Transverse colon (tissue), 4 donors: Measurements from ENCODE around the gene TMUB2. TPM values are rescaled to one million over a fixed set of nuclear protein-coding genes. Genes with fewer than 3 reads are reported as not detected.

Source experiments
- DNase-seq: peaks from one replicate; pipeline ENCODE4 v3.0.0-alpha.2; 2019
- H3K27ac ChIP-seq, 4 donors: fragments of 200-600 bp; sonication (generic); 2 replicates each; pipeline ENCODE4 v1.5.1; 2016 to 2018; ENCODE audit warnings: inconsistent platforms in 4 of 4
- H3K27me3 ChIP-seq: fragments of 200-600 bp; sonication (generic); 2 replicates; pipeline ENCODE4 v1.5.1; 2017; ENCODE audit warnings: inconsistent platforms
- H3K36me3 ChIP-seq, 4 donors: fragments of 200-600 bp; sonication (generic); 2 replicates each; pipeline ENCODE4 v1.5.1; 2017 to 2019; ENCODE audit warnings: inconsistent platforms in 4 of 4
- H3K4me1 ChIP-seq, 4 donors: fragments of 200-600 bp; sonication (generic); 2 replicates each; pipeline ENCODE4 v1.5.1; 2017 to 2020; ENCODE audit warnings: inconsistent platforms in 4 of 4
- H3K4me3 ChIP-seq, 4 donors: fragments of 200-600 bp; sonication (generic); 1 replicate in 1 of 4; 2 replicates in 3 of 4; pipeline versions ENCODE4 v1.5.1 to v1.6.1; 2017 to 2019; ENCODE audit warnings: inconsistent platforms in 4 of 4
- H3K9me3 ChIP-seq, 2 donors: fragments of 200-600 bp; sonication (generic); 2 replicates each; pipeline ENCODE4 v1.5.1; 2017 to 2019; ENCODE audit warnings: inconsistent platforms in 2 of 2
- CTCF ChIP-seq, 5 experiments: fragments of 200-600 bp in 3 of 5; fragments of 450-650 bp in 2 of 5; sonication (generic) in 3 of 5; IDR thresholded peaks; 1 replicate in 2 of 5; 2 replicates in 3 of 5; pipeline ENCODE4 v1.5.1; 2016 to 2017; ENCODE audit warnings: antibody characterized with exemption in 5 of 5, inconsistent platforms in 3 of 5, mild to moderate bottlenecking in 2 of 5, moderate library complexity in 1 of 5
- EP300 ChIP-seq: sonication (generic); formaldehyde crosslinking; IDR thresholded peaks from one replicate; pipeline ENCODE4 v1.6.1; 2017; ENCODE audit warnings: antibody characterized with exemption, low read depth
- POLR2A ChIP-seq: fragments of 450-650 bp; IDR thresholded peaks from one replicate; pipeline ENCODE4 v1.6.1; 2016; ENCODE audit warnings: antibody characterized with exemption, mild to moderate bottlenecking, moderate library complexity
- POLR2AphosphoS5 ChIP-seq, 3 donors: sonication (generic); formaldehyde crosslinking; IDR thresholded peaks; one replicate each; pipeline ENCODE4 v1.6.1; 2016; ENCODE audit warnings: antibody characterized with exemption in 3 of 3
- WGBS, 2 donors: methylation state at CpG; one replicate each; pipeline ENCODE4 v1.1.5; 2018; ENCODE audit warnings: low coverage in 1 of 2; 5-methylcytosine and 5-hydroxymethylcytosine counted together
- in situ Hi-C, 4 donors: fragments of 200-750 bp; cut with MboI; loops; one replicate each; pipeline versions ENCODE4 v1.15.0 to v1.15.1; 2017; ENCODE audit warnings: low sequenced_read_pairs in 3 of 4, low pct_ligation_motif_present in 1 of 4, low pct_unique_long_range_greater_than_20kb in 1 of 4
- intact Hi-C: fragments of 100-400 bp; cut with DNase I; formaldehyde crosslinking; loops from one replicate; pipeline ENCODE4 v1.15.1; 2023; ENCODE audit warnings: low total_unique reads
- total RNA-seq, 4 donors: library from RNA; depleted of rRNA; stranded (reverse); fragments of >200 nt; gene quantifications; one replicate each; pipeline ENCODE4 v1.1.0, GENCODE V29; 2016

The TMUB2 gene
- total RNA-seq, 4 donors from 2014 or later, result 53.4 to 70.5 (median 60.6) TPM

GRCh38 chr17:44198721-44199552 is 12.2 kb downstream of the TMUB2 start:
- Histone ChIP-seq H3K27me3 (no peaks in the 10 kb centered on the region), H3K4me3 (peak overlapping the region; percentile 65 to 99 (median 88)), H3K9me3 (no peaks in the 10 kb centered on the region), H3K27ac (peak overlapping the region; percentile 94 to 100 (median 98)), H3K36me3 (peaks cover 0 to 13% (median 4%) of the 10 kb centered on the region in 4 donors), H3K4me1 (peaks cover 10 to 34% (median 15%) of the 10 kb centered on the region in 4 donors)
- intact Hi-C loops, result loop anchor here (10.0 kb wide), 1 partner anchor 1994 kb away; no protein-coding TSS in a partner anchor
- in situ Hi-C loops, result no loop called here
- peak; percentile 73 for DNase-seq
- 1% methylated on average over 18 of the region's 68 CpGs; no CpG with 5 or more reads in 1 of the 2 donors for WGBS, 2 donors
- peak in 2 of 3 donors; percentile 12 to 31 for TF ChIP-seq POLR2AphosphoS5 (IDR thresholded peaks at IDR 0.05)
- no peak for TF ChIP-seq EP300
- TF ChIP-seq CTCF (IDR thresholded peaks at IDR 0.05), result no peak
- TF ChIP-seq POLR2A, result peak; percentile 65

GRCh38 chr17:44199553-44200477 is 13.0 kb downstream of the TMUB2 start, which contains the start of gene ATXN7L3:
TSS of gene ATXN7L3 (minus strand) at chr17:44199884. CDS start at chr17:44198070, 1,814 bp downstream.
- H3K36me3 ChIP-seq, result peaks cover 0 to 4% (median 0%) of the 10 kb centered on the region in 4 donors
- WGBS, 2 donors, result 1% methylated on average over 46 of the region's 126 CpGs; no CpG with 5 or more reads in 1 of the 2 donors
- peak within 1 kb of the TSS; percentile 77 to 99 (median 88) for H3K4me3 ChIP-seq
- H3K4me1 ChIP-seq, result peaks cover 10 to 42% (median 15%) of the 10 kb centered on the region in 4 donors
- no peaks in the 10 kb centered on the region for H3K9me3 ChIP-seq
- peak within 1 kb of the TSS; percentile 94 to 100 (median 98) for H3K27ac ChIP-seq
- peak; percentile 100 for DNase-seq
- intact Hi-C loops, result loop anchor here (10.0 kb wide), 1 partner anchor 1995 kb away; no protein-coding TSS in a partner anchor
- TF ChIP-seq POLR2AphosphoS5 (IDR thresholded peaks at IDR 0.05) (peak in 2 of 3 donors; percentile 82 to 87), EP300 (no peak)
- no peaks in the 10 kb centered on the region for H3K27me3 ChIP-seq
- in situ Hi-C loops, result loop anchor here in 1 of 4 donors (5.0 kb wide), 1 partner anchor 132 kb away; no protein-coding TSS in a partner anchor

GRCh38 chr17:44200478-44201155 is 13.8 kb downstream of the TMUB2 start:
- no peaks in the 10 kb centered on the region for H3K9me3 ChIP-seq
- peak; percentile 44 for DNase-seq
- H3K4me1 ChIP-seq, result peaks cover 10 to 42% (median 15%) of the 10 kb centered on the region in 4 donors
- in situ Hi-C loops, result loop anchor here in 1 of 4 donors (5.0 kb wide), 1 partner anchor 132 kb away; no protein-coding TSS in a partner anchor
- WGBS, 2 donors, result 5 to 35% methylated on average over 4 to 28 of the region's 36 CpGs
- TF ChIP-seq POLR2AphosphoS5 (IDR thresholded peaks at IDR 0.05) (no peak), POLR2A (peak; percentile 67), EP300 (no peak)
- no peaks in the 10 kb centered on the region for H3K27me3 ChIP-seq
- peak overlapping the region; percentile 77 to 99 (median 88) for H3K4me3 ChIP-seq
- H3K27ac ChIP-seq, result peak overlapping the region; percentile 94 to 100 (median 98)
- intact Hi-C loops, result no loop called here
- H3K36me3 ChIP-seq, result no peaks in the 10 kb centered on the region

- DNase-seq, result no peak
- peaks cover 0 to 11% (median 0%) of the 10 kb centered on the region in 4 donors for H3K36me3 ChIP-seq
- in situ Hi-C loops, result loop anchor here in 1 of 4 donors (5.0 kb wide), 1 partner anchor 130 kb away; no protein-coding TSS in a partner anchor
- no peaks in the 10 kb centered on the region for H3K9me3 ChIP-seq
- no peak for TF ChIP-seq POLR2A
- TF ChIP-seq CTCF (IDR thresholded peaks at IDR 0.05), result no peak
- no peak for TF ChIP-seq POLR2AphosphoS5 (IDR thresholded peaks at IDR 0.05)
- TF ChIP-seq EP300, result no peak
- no peak overlapping the region for H3K4me3 ChIP-seq
- intact Hi-C loops, result no loop called here
- 86 to 94% methylated on average over 2 to 4 of the region's 4 CpGs for WGBS, 2 donors
- H3K27ac ChIP-seq, result no peak overlapping the region
- H3K4me1 ChIP-seq, result peaks cover 6 to 32% (median 10%) of the 10 kb centered on the region in 4 donors
- no peaks in the 10 kb centered on the region for H3K27me3 ChIP-seq
These were observed 16.0 kb downstream of the TMUB2 start for GRCh38 chr17:44202756-44203155.
